Mammary epithelial cell (primary cell): ENCODE results near the gene TMEM139.

Experiments
- CTCF ChIP-seq, 2 donors: IDR thresholded peaks in 1 of 2; conservative IDR thresholded peaks in 1 of 2; 2 replicates each; pipeline ENCODE4 v1.5.1; 2011 to 2012; ENCODE audit warnings: inconsistent platforms in 2 of 2, low read length in 2 of 2, mild to moderate bottlenecking in 2 of 2, control low read depth in 1 of 2, low read depth in 1 of 2; ENCODE audit not compliant: insufficient read depth in 1 of 2; ENCODE audit errors: extremely low read depth in 1 of 2
- EZH2 ChIP-seq: IDR thresholded peaks from 2 replicates; pipeline ENCODE4 v1.6.1; 2012; ENCODE audit warnings: low read length, inconsistent platforms, borderline replicate concordance

GRCh38 chr7:143282124-143282523, 2.6 kb upstream of the TMEM139 start:
- TF ChIP-seq CTCF (conservative IDR thresholded peaks at IDR 0.05 in 1 of 2, IDR thresholded peaks at IDR 0.05 in 1 of 2; ENCODE audit: extremely low read depth in 1 of 2, insufficient read depth in 1 of 2, low read depth in 1 of 2, low read length in 2 of 2) (no peak), EZH2 (no peak)
